GM23248 (cell line): ENCODE data around the gene NR3C1.

Source experiments
- EZH2 ChIP-seq: fragments of 200-600 bp; sonication (generic); IDR thresholded peaks from 2 replicates; pipeline ENCODE4 v1.6.1; 2018; ENCODE audit warnings: antibody characterized with exemption, mild to moderate bottlenecking; ENCODE audit not compliant: insufficient read depth, poor library complexity, severe bottlenecking
- EZH2phosphoT487 ChIP-seq: fragments of 200-600 bp; sonication (generic); IDR thresholded peaks from 2 replicates; pipeline ENCODE4 v1.6.1; 2018; ENCODE audit warnings: antibody characterized with exemption, moderate library complexity, mild to moderate bottlenecking, low read depth; ENCODE audit not compliant: insufficient read depth

GRCh38 chr5:143362664-143363227 lies 40.7 kb downstream of the NR3C1 start:
- TF ChIP-seq EZH2: no peak
- no peak for TF ChIP-seq EZH2phosphoT487
